Activated CD8-positive, alpha-beta T cell treated with anti-CD3 and anti-CD28 coated beads for 36 hours (primary cell): Measurements from ENCODE around the gene MRM1. TPM values are rescaled to one million over a fixed set of nuclear protein-coding genes. Genes with fewer than 3 reads are reported as not detected.

ENCODE experiments used
- ATAC-seq: fragments of 200-7000 bp; cut with Tn5 transposase; one replicate; pipeline ENCODE4 v1.10.0; 2021; ENCODE audit warnings: mild to moderate bottlenecking, moderate library complexity
- CTCF ChIA-PET: fragments of 350-600 bp; sonication (Branson Sonifier 250); formaldehyde crosslinking; loops from one replicate; lab custom pipeline; 2021; ENCODE audit warnings: antibody characterized with exemption; lab: Charles Lee
- POLR2A ChIA-PET: fragments of 350-600 bp; sonication (Branson Sonifier 250); formaldehyde crosslinking; loops from one replicate; lab custom pipeline; 2021; ENCODE audit warnings: antibody characterized with exemption; lab: Charles Lee
- DNase-seq: peaks from one replicate; pipeline ENCODE4 v3.0.0-alpha.2; 2020
- H3K27ac Mint-ChIP-seq: one replicate; pipeline ENCODE4 v1.8.0; 2021; ENCODE audit warnings: mild to moderate bottlenecking, mixed read lengths
- H3K27me3 Mint-ChIP-seq: one replicate; pipeline ENCODE4 v1.8.0; 2021; ENCODE audit warnings: mixed read lengths
- H3K36me3 Mint-ChIP-seq: one replicate; pipeline ENCODE4 v1.8.0; 2021; ENCODE audit warnings: low read depth, mixed read lengths
- H3K4me1 Mint-ChIP-seq: one replicate; pipeline ENCODE4 v1.8.0; 2021; ENCODE audit warnings: low read depth, mixed read lengths
- H3K4me3 Mint-ChIP-seq: one replicate; pipeline ENCODE4 v1.8.0; 2021; ENCODE audit warnings: mild to moderate bottlenecking, moderate library complexity, mixed read lengths
- H3K9me3 Mint-ChIP-seq: one replicate; pipeline ENCODE4 v1.8.0; 2021; ENCODE audit warnings: mixed read lengths
- intact Hi-C: fragments of 100-400 bp; cut with micrococcal nuclease; formaldehyde crosslinking; loops from one replicate; pipeline ENCODE4 v1.10.0; 2022
- total RNA-seq, 2 experiments: library from RNA; stranded (reverse); gene quantifications; one replicate each; pipeline ENCODE4 v1.2.3, GENCODE V29; 2021
- TF ChIP-seq, protein P1 (sequence below): fragments of 200-600 bp; IDR thresholded peaks from one replicate; pipeline ENCODE4 v1.8.0; 2022; ENCODE audit warnings: antibody characterized with exemption, mild to moderate bottlenecking

The MRM1 gene
- total RNA-seq, 2 experiments from 2014 or later = 24.5 to 27.4 TPM

- peaks cover 58% of the 10 kb centered on the region for H3K27me3 Mint-ChIP-seq
- no peaks in the 10 kb centered on the region for H3K9me3 Mint-ChIP-seq
- H3K27ac Mint-ChIP-seq = no peak overlapping the region
- peak; percentile 7 for ATAC-seq
- intact Hi-C loops = no loop called here
- no peak overlapping the region for H3K4me3 Mint-ChIP-seq
- no peaks in the 10 kb centered on the region for H3K36me3 Mint-ChIP-seq
- TF ChIP-seq, protein P1, sequence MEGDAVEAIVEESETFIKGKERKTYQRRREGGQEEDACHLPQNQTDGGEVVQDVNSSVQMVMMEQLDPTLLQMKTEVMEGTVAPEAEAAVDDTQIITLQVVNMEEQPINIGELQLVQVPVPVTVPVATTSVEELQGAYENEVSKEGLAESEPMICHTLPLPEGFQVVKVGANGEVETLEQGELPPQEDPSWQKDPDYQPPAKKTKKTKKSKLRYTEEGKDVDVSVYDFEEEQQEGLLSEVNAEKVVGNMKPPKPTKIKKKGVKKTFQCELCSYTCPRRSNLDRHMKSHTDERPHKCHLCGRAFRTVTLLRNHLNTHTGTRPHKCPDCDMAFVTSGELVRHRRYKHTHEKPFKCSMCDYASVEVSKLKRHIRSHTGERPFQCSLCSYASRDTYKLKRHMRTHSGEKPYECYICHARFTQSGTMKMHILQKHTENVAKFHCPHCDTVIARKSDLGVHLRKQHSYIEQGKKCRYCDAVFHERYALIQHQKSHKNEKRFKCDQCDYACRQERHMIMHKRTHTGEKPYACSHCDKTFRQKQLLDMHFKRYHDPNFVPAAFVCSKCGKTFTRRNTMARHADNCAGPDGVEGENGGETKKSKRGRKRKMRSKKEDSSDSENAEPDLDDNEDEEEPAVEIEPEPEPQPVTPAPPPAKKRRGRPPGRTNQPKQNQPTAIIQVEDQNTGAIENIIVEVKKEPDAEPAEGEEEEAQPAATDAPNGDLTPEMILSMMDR = no peak
- peaks cover 10% of the 10 kb centered on the region for H3K4me1 Mint-ChIP-seq
- DNase-seq = no peak
- CTCF ChIA-PET = interaction anchor here (0.9 kb wide), 1 partner anchor 13 kb away, joined by 3 read pairs; no protein-coding TSS in a partner anchor
- POLR2A ChIA-PET = no interaction called here
Measured at GRCh38 chr17:36641331-36641876, 40.0 kb downstream of the MRM1 start.

DNA sequence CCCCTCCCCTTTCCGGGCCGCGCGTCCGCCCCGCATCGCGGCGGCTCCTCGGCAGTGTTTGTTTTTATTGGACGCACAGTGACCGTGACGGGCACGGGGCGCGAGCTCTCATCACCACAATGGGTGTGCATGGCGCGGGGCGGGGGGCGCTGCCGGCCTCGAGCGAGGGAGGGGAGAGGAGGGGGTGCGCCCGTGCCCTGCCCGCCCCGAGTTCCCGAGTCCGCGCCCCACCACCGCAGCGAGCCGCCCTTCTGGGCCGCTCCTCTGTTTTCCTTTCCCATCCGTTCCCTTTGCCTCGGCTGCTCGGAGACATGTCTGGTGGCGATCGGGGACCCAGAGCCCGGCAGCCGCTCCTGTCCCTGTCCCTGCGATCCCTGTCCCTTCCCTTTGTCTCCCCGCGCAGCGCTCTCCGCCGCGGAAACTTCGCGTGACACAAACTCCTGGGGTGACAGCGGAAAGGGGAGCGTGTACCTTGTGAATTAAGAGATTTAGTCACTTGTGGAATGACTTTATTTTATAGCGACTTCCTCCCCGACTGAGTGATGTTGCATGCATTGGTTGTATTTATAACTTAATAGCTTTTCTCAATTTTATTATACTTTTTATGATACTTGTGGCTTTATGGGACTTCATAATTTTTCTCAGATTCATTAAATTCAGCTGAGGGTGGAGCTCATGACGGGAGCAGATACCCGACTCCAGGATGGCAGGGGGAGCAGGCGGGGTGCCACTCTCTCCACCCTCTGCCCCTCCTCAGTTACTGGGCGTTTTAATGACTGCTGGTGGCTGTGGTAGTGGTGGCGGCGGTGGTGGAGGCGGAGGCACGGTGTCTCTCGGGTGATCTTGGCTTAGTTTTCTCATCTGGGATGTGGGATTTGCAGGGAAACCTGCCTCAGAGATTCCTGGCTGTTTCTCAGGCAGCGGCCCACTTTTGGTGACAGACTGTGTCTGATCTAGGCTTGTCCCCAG lies 40.8 kb downstream of the MRM1 start:
- intact Hi-C loops = no loop called here
- Mint-ChIP-seq H3K27me3 (peaks cover 60% of the 10 kb centered on the region), H3K4me1 (peaks cover 10% of the 10 kb centered on the region), H3K36me3 (no peaks in the 10 kb centered on the region), H3K27ac (no peak overlapping the region), H3K9me3 (no peaks in the 10 kb centered on the region), H3K4me3 (peak overlapping the region; percentile 62)
- TF ChIP-seq, protein P1 = no peak
- ATAC-seq (peak; percentile 30), DNase-seq (peak; percentile 13)
- CTCF ChIA-PET = interaction anchor here (0.9 to 1.2 kb wide), 2 partner anchors 13 to 14 kb away, joined by 3 read pairs; no protein-coding TSS in a partner anchor
- POLR2A ChIA-PET = no interaction called here

GRCh38 chr17:36643086-36643685 lies 41.8 kb downstream of the MRM1 start:
- TF ChIP-seq, protein P1 = no peak
- ChIA-PET CTCF (interaction anchor here (1.2 kb wide), 2 partner anchors 12 to 404 kb away, joined by 3 to 4 read pairs; no protein-coding TSS in a partner anchor), POLR2A (no interaction called here)
- no peaks in the 10 kb centered on the region for H3K36me3 Mint-ChIP-seq
- ATAC-seq (no peak), DNase-seq (no peak)
- H3K9me3 Mint-ChIP-seq = no peaks in the 10 kb centered on the region
- H3K4me3 Mint-ChIP-seq = no peak overlapping the region
- H3K27ac Mint-ChIP-seq = no peak overlapping the region
- intact Hi-C loops = no loop called here
- H3K27me3 Mint-ChIP-seq = peaks cover 60% of the 10 kb centered on the region
- peaks cover 10% of the 10 kb centered on the region for H3K4me1 Mint-ChIP-seq

DNA sequence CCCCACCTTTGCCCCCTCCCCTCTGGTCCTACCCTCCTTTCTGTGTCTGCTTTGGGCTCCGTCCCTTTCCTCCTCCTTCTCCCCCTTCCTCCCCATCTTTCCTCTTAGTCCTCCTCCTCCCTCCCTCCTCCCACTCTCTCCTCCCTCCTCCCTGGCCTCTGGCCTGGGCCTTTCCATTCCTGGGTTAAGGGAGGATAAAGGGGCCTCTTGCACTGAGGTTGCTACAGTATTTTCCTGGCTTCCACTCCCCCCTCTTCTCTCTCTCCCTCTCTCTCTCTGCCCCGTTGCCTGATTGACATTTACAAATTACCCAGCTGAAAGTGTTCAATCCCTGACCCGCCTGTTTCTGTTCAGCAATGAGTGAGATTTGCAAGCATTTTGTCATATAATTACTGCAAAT lies 44.0 kb downstream of the MRM1 start:
- Mint-ChIP-seq H3K9me3 (no peaks in the 10 kb centered on the region), H3K27ac (no peak overlapping the region), H3K4me1 (peaks cover 10% of the 10 kb centered on the region), H3K4me3 (no peak overlapping the region), H3K27me3 (peaks cover 50% of the 10 kb centered on the region), H3K36me3 (no peaks in the 10 kb centered on the region)
- POLR2A ChIA-PET = no interaction called here
- DNase-seq (no peak), ATAC-seq (no peak)
- CTCF ChIA-PET = interaction anchor here (0.7 kb wide), 1 partner anchor 793 kb away, joined by 3 read pairs; no protein-coding TSS in a partner anchor
- TF ChIP-seq, protein P1 = no peak
- intact Hi-C loops = no loop called here
